A549 (cell line): ENCODE measurements around the gene HBZ. TPM values are rescaled to one million over a fixed set of nuclear protein-coding genes. Genes with fewer than 3 reads are reported as not detected.

ENCODE experiments used
- ATAC-seq, 2 experiments: fragments of 200-7000 bp in 1 of 2; fragments of >200 bp in 1 of 2; cut with Nextera tagmentation in 1 of 2; cut with Tn5 transposase in 1 of 2; 3 replicates each; pipeline versions ENCODE4 v1.8.0 to v1.9.1; 2018 to 2020; ENCODE audit warnings: mild to moderate bottlenecking in 1 of 2, moderate library complexity in 1 of 2
- CTCF ChIA-PET: fragments of 300-600 bp; sonication (Branson Sonifier 250); formaldehyde crosslinking; extraction: SDS; loops from one replicate; lab custom pipeline; 2021; ENCODE audit warnings: antibody characterized with exemption, inconsistent platforms; lab: Yijun Ruan, JAX
- POLR2A ChIA-PET: fragments of 350-600 bp; formaldehyde crosslinking; extraction: SDS; loops from one replicate; lab custom pipeline; 2021; ENCODE audit warnings: antibody characterized with exemption, inconsistent platforms; lab: Yijun Ruan, JAX
- DNase-seq, 2 experiments: peaks; one replicate each; pipeline versions ENCODE4 v3.0.0 to v3.0.0-alpha.2; 2011 to 2016; ENCODE audit warnings: low read depth in 1 of 2, low spot score in 1 of 2
- FAIRE-seq: peaks from 2 replicates; lab custom pipeline; 2011; peaks lifted over from hg19 to GRCh38; lab: Jason Lieb, UNC
- H3K27ac ChIP-seq, 2 experiments: fragments of >200 bp; sonication (Bioruptor Twin); formaldehyde crosslinking; 3 replicates each; pipeline ENCODE4 v1.5.1; 2016 to 2017
- H3K4me1 ChIP-seq: fragments of >200 bp; sonication (Bioruptor Twin); formaldehyde crosslinking; 3 replicates; pipeline ENCODE4 v1.6.1; 2016
- H3K4me2 ChIP-seq: fragments of >200 bp; sonication (Bioruptor Twin); formaldehyde crosslinking; 3 replicates; pipeline ENCODE4 v1.6.1; 2016
- H3K4me3 ChIP-seq: fragments of >200 bp; sonication (Bioruptor Twin); formaldehyde crosslinking; 3 replicates; pipeline ENCODE4 v1.5.1; 2016
- H3K9me3 ChIP-seq: fragments of >200 bp; sonication (Bioruptor Twin); formaldehyde crosslinking; 3 replicates; pipeline ENCODE4 v1.6.1; 2016
- BHLHE40 ChIP-seq: IDR thresholded peaks from 2 replicates; pipeline ENCODE4 v1.6.1; 2012; ENCODE audit warnings: low read depth, low read length, inconsistent platforms
- CBX2 ChIP-seq: fragments of 200-600 bp; sonication (generic); IDR thresholded peaks from 2 replicates; pipeline ENCODE4 v1.6.1; 2016; ENCODE audit warnings: low read depth, mild to moderate bottlenecking, borderline replicate concordance
- CEBPB ChIP-seq, 2 experiments: fragments of >200 bp in 1 of 2; sonication (Bioruptor Twin) in 1 of 2; formaldehyde crosslinking in 1 of 2; IDR thresholded peaks; 2 replicates each; pipeline ENCODE4 v1.6.1; 2012 to 2016
- CHD2 ChIP-seq: fragments of 150-350 bp; IDR thresholded peaks from 2 replicates; pipeline ENCODE4 v1.6.1; 2014; ENCODE audit warnings: low read length; ENCODE audit not compliant: partially characterized antibody
- CHD4 ChIP-seq: fragments of 200-600 bp; sonication (generic); IDR thresholded peaks from 2 replicates; pipeline ENCODE4 v1.6.1; 2016; ENCODE audit warnings: antibody characterized with exemption, mild to moderate bottlenecking, borderline replicate concordance
- E2F6 ChIP-seq: IDR thresholded peaks from 2 replicates; pipeline ENCODE4 v1.6.1; 2012; ENCODE audit warnings: low read depth, borderline replicate concordance
- EHMT2 ChIP-seq: fragments of 200-600 bp; sonication (generic); IDR thresholded peaks from 2 replicates; pipeline ENCODE4 v1.6.1; 2016; ENCODE audit warnings: antibody characterized with exemption, low read depth, mild to moderate bottlenecking, moderate library complexity
- FOSL2 ChIP-seq, 2 experiments: fragments of 450-650 bp in 1 of 2; fragments of >200 bp in 1 of 2; sonication (Bioruptor Twin) in 1 of 2; formaldehyde crosslinking; IDR thresholded peaks; 2 replicates each; pipeline versions ENCODE4 v1.5.0 to v1.6.1; 2016 to 2020; ENCODE audit warnings: mild to moderate bottlenecking in 1 of 2, moderate library complexity in 1 of 2
- GATA3 ChIP-seq: IDR thresholded peaks from 2 replicates; pipeline ENCODE4 v1.6.1; 2012; ENCODE audit warnings: borderline replicate concordance
- HOXA7 ChIP-seq: fragments of 250-450 bp; sonication (Bioruptor Pico); IDR thresholded peaks from 2 replicates; pipeline ENCODE4 v1.5.0; 2020; ENCODE audit warnings: mild to moderate bottlenecking, moderate library complexity
- HOXB5 ChIP-seq: fragments of 250-450 bp; sonication (Bioruptor Pico); IDR thresholded peaks from 2 replicates; pipeline ENCODE4 v1.5.0; 2020; ENCODE audit warnings: mild to moderate bottlenecking, moderate library complexity
- JUN ChIP-seq, 2 experiments: fragments of >200 bp; sonication (Bioruptor Twin); formaldehyde crosslinking; IDR thresholded peaks; 2 replicates in 1 of 2; 3 replicates in 1 of 2; pipeline ENCODE4 v1.6.1; 2016 to 2017
- KDM1A ChIP-seq: fragments of 200-600 bp; sonication (generic); IDR thresholded peaks from 2 replicates; pipeline ENCODE4 v1.6.1; 2016; ENCODE audit warnings: low read depth, mild to moderate bottlenecking
- KDM5A ChIP-seq: fragments of 200-600 bp; sonication (generic); IDR thresholded peaks from 2 replicates; pipeline ENCODE4 v1.6.1; 2016; ENCODE audit warnings: antibody characterized with exemption, mild to moderate bottlenecking
- MYC ChIP-seq: IDR thresholded peaks from 2 replicates; pipeline ENCODE4 v1.6.1; 2012; ENCODE audit warnings: mild to moderate bottlenecking, inconsistent platforms, low read length, improper control_type of control experiment, borderline replicate concordance
- NPAS2 ChIP-seq: fragments of 250-450 bp; sonication (Bioruptor Pico); IDR thresholded peaks from 2 replicates; pipeline ENCODE4 v1.8.0; 2022; ENCODE audit warnings: mild to moderate bottlenecking, moderate library complexity, borderline replicate concordance
- RCOR1 ChIP-seq: fragments of 150-350 bp; IDR thresholded peaks from 2 replicates; pipeline ENCODE4 v1.6.1; 2014; ENCODE audit warnings: antibody characterized with exemption, low read length, low read depth
- RNF2 ChIP-seq: fragments of 200-600 bp; sonication (generic); IDR thresholded peaks from 2 replicates; pipeline ENCODE4 v1.6.1; 2016; ENCODE audit warnings: low read depth, mild to moderate bottlenecking, antibody characterized with exemption, moderate library complexity, borderline replicate concordance
- SREBF2 ChIP-seq: fragments of 450-650 bp; IDR thresholded peaks from 2 replicates; pipeline ENCODE4 v1.6.1; 2014; ENCODE audit warnings: mild to moderate bottlenecking, moderate library complexity
- WGBS: methylation state at CpG from one replicate; pipeline ENCODE4 v1.1.6; 2017; ENCODE audit errors: missing lambda C conversion rate; 5-methylcytosine and 5-hydroxymethylcytosine counted together
- polyA plus RNA-seq, 4 experiments: library from polyadenylated mRNA; depleted of rRNA in 3 of 4; stranded (reverse); fragments of >200 nt; fragmentation: RNase III in 1 of 4; extraction: RNeasy Plus Mini Kit Qiagen cat#74134 plus additional on column Dnase treatment in 1 of 4; gene quantifications; 2 replicates in 3 of 4; 3 replicates in 1 of 4; pipeline ENCODE4 v1.2.3, GENCODE V29; 2011 to 2017
- TF ChIP-seq, protein P1 (sequence below): fragments of 200-600 bp; sonication (generic); IDR thresholded peaks from 2 replicates; pipeline ENCODE4 v1.6.1; 2016; ENCODE audit warnings: antibody characterized with exemption, mild to moderate bottlenecking, moderate library complexity
- TF ChIP-seq, protein P2 (sequence below): fragments of >200 bp; sonication (Bioruptor Twin); formaldehyde crosslinking; IDR thresholded peaks from 3 replicates; pipeline ENCODE4 v1.5.1; 2016
- TF ChIP-seq, protein P3 (sequence below): fragments of 250-450 bp; sonication (Bioruptor Pico); IDR thresholded peaks from 2 replicates; pipeline ENCODE4 v1.5.0; 2021; ENCODE audit warnings: mild to moderate bottlenecking, moderate library complexity, borderline replicate concordance

Gene HBZ
- polyA plus RNA-seq, 2 of the 4 experiments (the other 2 are of a cell fraction) = not detected

DNA sequence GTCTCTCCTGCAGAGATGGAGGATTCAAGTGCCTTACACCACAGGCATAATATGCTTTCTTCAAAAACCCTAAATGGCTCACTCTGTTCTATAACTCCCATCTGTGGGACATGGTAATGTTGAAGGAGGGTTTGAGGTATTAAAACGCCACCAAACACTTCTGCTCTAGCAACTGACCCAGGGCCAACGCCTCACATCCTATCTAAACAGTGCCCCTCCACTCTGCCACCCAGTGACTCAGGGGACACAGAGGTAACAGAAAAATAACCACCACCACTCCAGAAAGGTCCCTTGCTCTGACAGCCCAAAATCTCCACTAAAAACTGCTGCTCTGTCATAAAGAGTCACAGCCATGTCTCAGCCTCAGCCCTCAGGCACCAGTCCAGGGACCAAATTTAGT is 31.7 kb upstream of the HBZ start:
- DNase-seq (no peak), FAIRE-seq (no peak)
- Histone ChIP-seq H3K27ac (no peak overlapping the region), H3K9me3 (no peaks in the 10 kb centered on the region), H3K4me2 (no peak overlapping the region), H3K4me3 (no peak overlapping the region)
- TF ChIP-seq CHD2 (no peak), NPAS2 (CRISPR knock-in tag) (no peak), CBX2 (no peak), RCOR1 (no peak), E2F6 (no peak), FOSL2 (IDR thresholded peaks at IDR 0.05) (no peak), FOSL2 (CRISPR knock-in tag; IDR thresholded peaks at IDR 0.05) (no peak), HOXB5 (CRISPR knock-in tag) (no peak), HOXA7 (CRISPR knock-in tag) (no peak), CHD4 (no peak), MYC (no peak), GATA3 (no peak), SREBF2 (no peak), EHMT2 (no peak), CEBPB (IDR thresholded peaks at IDR 0.05) (no peak), BHLHE40 (no peak), JUN (IDR thresholded peaks at IDR 0.05) (no peak)
- TF ChIP-seq, protein P1, sequence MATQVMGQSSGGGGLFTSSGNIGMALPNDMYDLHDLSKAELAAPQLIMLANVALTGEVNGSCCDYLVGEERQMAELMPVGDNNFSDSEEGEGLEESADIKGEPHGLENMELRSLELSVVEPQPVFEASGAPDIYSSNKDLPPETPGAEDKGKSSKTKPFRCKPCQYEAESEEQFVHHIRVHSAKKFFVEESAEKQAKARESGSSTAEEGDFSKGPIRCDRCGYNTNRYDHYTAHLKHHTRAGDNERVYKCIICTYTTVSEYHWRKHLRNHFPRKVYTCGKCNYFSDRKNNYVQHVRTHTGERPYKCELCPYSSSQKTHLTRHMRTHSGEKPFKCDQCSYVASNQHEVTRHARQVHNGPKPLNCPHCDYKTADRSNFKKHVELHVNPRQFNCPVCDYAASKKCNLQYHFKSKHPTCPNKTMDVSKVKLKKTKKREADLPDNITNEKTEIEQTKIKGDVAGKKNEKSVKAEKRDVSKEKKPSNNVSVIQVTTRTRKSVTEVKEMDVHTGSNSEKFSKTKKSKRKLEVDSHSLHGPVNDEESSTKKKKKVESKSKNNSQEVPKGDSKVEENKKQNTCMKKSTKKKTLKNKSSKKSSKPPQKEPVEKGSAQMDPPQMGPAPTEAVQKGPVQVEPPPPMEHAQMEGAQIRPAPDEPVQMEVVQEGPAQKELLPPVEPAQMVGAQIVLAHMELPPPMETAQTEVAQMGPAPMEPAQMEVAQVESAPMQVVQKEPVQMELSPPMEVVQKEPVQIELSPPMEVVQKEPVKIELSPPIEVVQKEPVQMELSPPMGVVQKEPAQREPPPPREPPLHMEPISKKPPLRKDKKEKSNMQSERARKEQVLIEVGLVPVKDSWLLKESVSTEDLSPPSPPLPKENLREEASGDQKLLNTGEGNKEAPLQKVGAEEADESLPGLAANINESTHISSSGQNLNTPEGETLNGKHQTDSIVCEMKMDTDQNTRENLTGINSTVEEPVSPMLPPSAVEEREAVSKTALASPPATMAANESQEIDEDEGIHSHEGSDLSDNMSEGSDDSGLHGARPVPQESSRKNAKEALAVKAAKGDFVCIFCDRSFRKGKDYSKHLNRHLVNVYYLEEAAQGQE = no peak
- TF ChIP-seq, protein P2, sequence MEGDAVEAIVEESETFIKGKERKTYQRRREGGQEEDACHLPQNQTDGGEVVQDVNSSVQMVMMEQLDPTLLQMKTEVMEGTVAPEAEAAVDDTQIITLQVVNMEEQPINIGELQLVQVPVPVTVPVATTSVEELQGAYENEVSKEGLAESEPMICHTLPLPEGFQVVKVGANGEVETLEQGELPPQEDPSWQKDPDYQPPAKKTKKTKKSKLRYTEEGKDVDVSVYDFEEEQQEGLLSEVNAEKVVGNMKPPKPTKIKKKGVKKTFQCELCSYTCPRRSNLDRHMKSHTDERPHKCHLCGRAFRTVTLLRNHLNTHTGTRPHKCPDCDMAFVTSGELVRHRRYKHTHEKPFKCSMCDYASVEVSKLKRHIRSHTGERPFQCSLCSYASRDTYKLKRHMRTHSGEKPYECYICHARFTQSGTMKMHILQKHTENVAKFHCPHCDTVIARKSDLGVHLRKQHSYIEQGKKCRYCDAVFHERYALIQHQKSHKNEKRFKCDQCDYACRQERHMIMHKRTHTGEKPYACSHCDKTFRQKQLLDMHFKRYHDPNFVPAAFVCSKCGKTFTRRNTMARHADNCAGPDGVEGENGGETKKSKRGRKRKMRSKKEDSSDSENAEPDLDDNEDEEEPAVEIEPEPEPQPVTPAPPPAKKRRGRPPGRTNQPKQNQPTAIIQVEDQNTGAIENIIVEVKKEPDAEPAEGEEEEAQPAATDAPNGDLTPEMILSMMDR = no peak
- TF ChIP-seq, protein P3, sequence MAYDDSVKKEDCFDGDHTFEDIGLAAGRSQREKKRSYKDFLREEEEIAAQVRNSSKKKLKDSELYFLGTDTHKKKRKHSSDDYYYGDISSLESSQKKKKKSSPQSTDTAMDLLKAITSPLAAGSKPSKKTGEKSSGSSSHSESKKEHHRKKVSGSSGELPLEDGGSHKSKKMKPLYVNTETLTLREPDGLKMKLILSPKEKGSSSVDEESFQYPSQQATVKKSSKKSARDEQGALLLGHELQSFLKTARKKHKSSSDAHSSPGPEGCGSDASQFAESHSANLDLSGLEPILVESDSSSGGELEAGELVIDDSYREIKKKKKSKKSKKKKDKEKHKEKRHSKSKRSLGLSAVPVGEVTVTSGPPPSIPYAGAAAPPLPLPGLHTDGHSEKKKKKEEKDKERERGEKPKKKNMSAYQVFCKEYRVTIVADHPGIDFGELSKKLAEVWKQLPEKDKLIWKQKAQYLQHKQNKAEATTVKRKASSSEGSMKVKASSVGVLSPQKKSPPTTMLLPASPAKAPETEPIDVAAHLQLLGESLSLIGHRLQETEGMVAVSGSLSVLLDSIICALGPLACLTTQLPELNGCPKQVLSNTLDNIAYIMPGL (CRISPR knock-in tag) = no peak
- TF ChIP-seq, all 56 proteins: peak for 0
- no peak for ATAC-seq
- POLR2A ChIA-PET = no interaction called here
- WGBS = 91% methylated on average over 2 of the region's 2 CpGs
- H3K4me1 ChIP-seq = peaks cover 8% of the 10 kb centered on the region
- CTCF ChIA-PET = interaction anchor here (4.8 kb wide), 1 partner anchor 241 kb away, joined by 52 read pairs; no protein-coding TSS in a partner anchor

GRCh38 chr16:122361-122760 is 30.1 kb upstream of the HBZ start:
- POLR2A ChIA-PET = no interaction called here
- no peak overlapping the region for H3K27ac ChIP-seq
- FAIRE-seq (no peak), ATAC-seq (no peak), DNase-seq (no peak)
- 90% methylated on average over 1 of the region's 1 CpG for WGBS
- CTCF ChIA-PET = no interaction called here
- H3K4me3 ChIP-seq = no peak overlapping the region
- TF ChIP-seq, protein P1 = no peak
- TF ChIP-seq RNF2 = no peak
- TF ChIP-seq, protein P2 = no peak
- TF ChIP-seq CHD4 = no peak
- TF ChIP-seq KDM5A = no peak
- no peak for TF ChIP-seq KDM1A
- no peak overlapping the region for H3K4me2 ChIP-seq
- no peaks in the 10 kb centered on the region for H3K9me3 ChIP-seq
- H3K4me1 ChIP-seq = peaks cover 8% of the 10 kb centered on the region
